Glomerular visceral epithelial cell (primary cell): Measurements from ENCODE around the gene ATP10B.
"Not testable (repeated sequence)": the region's sequence is repeated elsewhere in the genome, so short reads cannot be mapped to it uniquely, and the experiment has no call there.

Experiments used
- DNase-seq: peaks from one replicate; pipeline ENCODE4 v3.0.0-alpha.2; 2016; ENCODE audit errors: extremely low spot score

ATP10B gene

GRCh38 chr5:160750938-160751657, 100.9 kb downstream of the ATP10B start:
- no peak for DNase-seq

GRCh38 chr5:160749682-160750081, 102.3 kb downstream of the ATP10B start:
- no peak for DNase-seq

GRCh38 chr5:160749026-160749425, 103.0 kb downstream of the ATP10B start:
- no peak for DNase-seq

GRCh38 chr5:160747987-160748386, 104.0 kb downstream of the ATP10B start:
- no peak for DNase-seq

GRCh38 chr5:160747559-160747958, 104.5 kb downstream of the ATP10B start:
- DNase-seq = no peak

- DNase-seq = no peak
Measured at GRCh38 chr5:160744268-160745101, 107.5 kb downstream of the ATP10B start.

- no peak for DNase-seq
Measured at GRCh38 chr5:160743027-160743426, 109.0 kb downstream of the ATP10B start.

GRCh38 chr5:160742446-160742845, 109.6 kb downstream of the ATP10B start:
- no peak for DNase-seq

- DNase-seq = no peak
Measured at GRCh38 chr5:160727296-160727997, 124.6 kb downstream of the ATP10B start.

GRCh38 chr5:160726721-160727120, 125.3 kb downstream of the ATP10B start:
- no peak for DNase-seq

- no peak for DNase-seq
Measured at GRCh38 chr5:160720822-160721221, 131.2 kb downstream of the ATP10B start.

GRCh38 chr5:160715508-160715907, 136.5 kb downstream of the ATP10B start:
- not testable (repeated sequence) for DNase-seq

- DNase-seq = no peak
Measured at GRCh38 chr5:160703547-160704189, 148.3 kb downstream of the ATP10B start.

- DNase-seq = no peak
Measured at GRCh38 chr5:160702934-160703333, 149.1 kb downstream of the ATP10B start.

- DNase-seq = no peak
Measured at GRCh38 chr5:160702311-160702803, 149.7 kb downstream of the ATP10B start.

GRCh38 chr5:160701403-160701802, 150.6 kb downstream of the ATP10B start:
- no peak for DNase-seq

- no peak for DNase-seq
Measured at GRCh38 chr5:160699301-160699700, 152.7 kb downstream of the ATP10B start.

GRCh38 chr5:160697281-160697680, 154.7 kb downstream of the ATP10B start:
- no peak for DNase-seq

GRCh38 chr5:160694896-160695295, 157.1 kb downstream of the ATP10B start:
- DNase-seq = no peak

- no peak for DNase-seq
Measured at GRCh38 chr5:160693831-160694465, 158.1 kb downstream of the ATP10B start.

- DNase-seq = no peak
Measured at GRCh38 chr5:160692271-160692670, 159.7 kb downstream of the ATP10B start.
